Measurements from ENCODE around the gene AFAP1. TPM values are rescaled to one million over a fixed set of nuclear protein-coding genes. Genes with fewer than 3 reads are reported as not detected.

AFAP1 gene
- polyA plus RNA-seq, 1 experiment = 61.7 TPM

GRCh38 chr4:7726665-7727413 lies 212.8 kb downstream of the AFAP1 start:
- Histone ChIP-seq H3K27me3 (ENCODE audit: control insufficient read depth, insufficient read depth, low read length) (peaks cover 11% of the 10 kb centered on the region), H3K4me3 (ENCODE audit: low read depth, low read length) (no peak overlapping the region), H3K27ac (ENCODE audit: low read depth, low read length) (no peak overlapping the region), H3K9me3 (ENCODE audit: control insufficient read depth, insufficient read depth, low read length) (no peaks in the 10 kb centered on the region; the same call in 1 of the 2 replicates)
- no peak for TF ChIP-seq CTCF (IDR thresholded peaks at IDR 0.05; ENCODE audit: low read depth, low read length)
- ChIA-PET POLR2A (no interaction called here), CTCF (interaction anchor here (0.7 kb wide), 1 partner anchor 441 kb away, joined by 3 read pairs; no protein-coding TSS in a partner anchor)
- DNase-seq (ENCODE audit: low read depth, low spot score) = no peak

GRCh38 chr4:7725951-7726350 lies 213.7 kb downstream of the AFAP1 start:
- POLR2A ChIA-PET = no interaction called here
- CTCF ChIA-PET = no interaction called here
- H3K4me3 ChIP-seq (ENCODE audit: low read depth, low read length) = no peak overlapping the region
- no peak overlapping the region for H3K27ac ChIP-seq (ENCODE audit: low read depth, low read length)
- no peak for DNase-seq (ENCODE audit: low read depth, low spot score)
- H3K27me3 ChIP-seq (ENCODE audit: control insufficient read depth, insufficient read depth, low read length) = peaks cover 6% of the 10 kb centered on the region
- no peak for TF ChIP-seq CTCF (IDR thresholded peaks at IDR 0.05; ENCODE audit: low read depth, low read length)
- no peaks in the 10 kb centered on the region; the same call in 1 of the 2 replicates for H3K9me3 ChIP-seq (ENCODE audit: control insufficient read depth, insufficient read depth, low read length)

- POLR2A ChIA-PET = no interaction called here
- TF ChIP-seq CTCF (IDR thresholded peaks at IDR 0.05; ENCODE audit: low read depth, low read length) = no peak
- no peak for DNase-seq (ENCODE audit: low read depth, low spot score)
- CTCF ChIA-PET = no interaction called here
- Histone ChIP-seq H3K4me3 (ENCODE audit: low read depth, low read length) (no peak overlapping the region), H3K27me3 (ENCODE audit: control insufficient read depth, insufficient read depth, low read length) (peaks cover 5% of the 10 kb centered on the region), H3K9me3 (ENCODE audit: control insufficient read depth, insufficient read depth, low read length) (no peaks in the 10 kb centered on the region; the same call in 1 of the 2 replicates), H3K27ac (ENCODE audit: low read depth, low read length) (no peak overlapping the region)
Observed at GRCh38 chr4:7723625-7724024, 216.0 kb downstream of the AFAP1 start.

GRCh38 chr4:7722766-7723387 lies 216.8 kb downstream of the AFAP1 start:
- no peak for DNase-seq (ENCODE audit: low read depth, low spot score)
- ChIA-PET POLR2A (interaction anchor here (0.5 kb wide), 1 partner anchor 436 kb away, joined by 3 read pairs; no protein-coding TSS in a partner anchor), CTCF (interaction anchor here (0.8 to 1.1 kb wide), 2 partner anchors 52 to 531 kb away, joined by 3 read pairs; no protein-coding TSS in a partner anchor)
- no peak overlapping the region for H3K4me3 ChIP-seq (ENCODE audit: low read depth, low read length)
- no peak overlapping the region for H3K27ac ChIP-seq (ENCODE audit: low read depth, low read length)
- no peaks in the 10 kb centered on the region; the same call in 1 of the 2 replicates for H3K9me3 ChIP-seq (ENCODE audit: control insufficient read depth, insufficient read depth, low read length)
- TF ChIP-seq CTCF (IDR thresholded peaks at IDR 0.05; ENCODE audit: low read depth, low read length) = no peak
- H3K27me3 ChIP-seq (ENCODE audit: control insufficient read depth, insufficient read depth, low read length) = peaks cover 5% of the 10 kb centered on the region

Data from AG04450 (cell line).